Sigmoid colon (tissue), 7 donors: ENCODE results near the gene ZFPM1. TPM values are rescaled to one million over a fixed set of nuclear protein-coding genes. Genes with fewer than 3 reads are reported as not detected.

ENCODE experiments used
- DNase-seq: peaks from one replicate; pipeline ENCODE4 v3.0.0-alpha.2; 2019
- H3K27ac ChIP-seq, 4 donors: fragments of 200-600 bp; sonication (generic); one replicate each; pipeline ENCODE4 v1.5.1; 2016 to 2019; ENCODE audit warnings: mild to moderate bottlenecking in 1 of 4
- H3K27me3 ChIP-seq, 3 donors: fragments of 200-600 bp; sonication (generic); one replicate each; pipeline ENCODE4 v1.5.1; 2019; ENCODE audit warnings: mild to moderate bottlenecking in 1 of 3
- H3K36me3 ChIP-seq, 4 donors: fragments of 200-600 bp; sonication (generic); one replicate each; pipeline ENCODE4 v1.5.1; 2016 to 2019
- H3K4me1 ChIP-seq, 4 donors: fragments of 200-600 bp; sonication (generic); one replicate each; pipeline ENCODE4 v1.5.1; 2017 to 2019
- H3K4me3 ChIP-seq, 4 donors: fragments of 200-600 bp; sonication (generic); one replicate each; pipeline ENCODE4 v1.5.1; 2017 to 2019; ENCODE audit warnings: mild to moderate bottlenecking in 2 of 4, moderate library complexity in 1 of 4
- H3K9me3 ChIP-seq, 4 donors: fragments of 200-600 bp in 3 of 4; sonication (generic) in 3 of 4; one replicate each; pipeline versions ENCODE4 v1.5.1 to v1.6.1; 2013 to 2019
- CTCF ChIP-seq, 4 experiments: fragments of 450-650 bp in 3 of 4; fragments of 200-600 bp in 1 of 4; IDR thresholded peaks; one replicate each; pipeline ENCODE4 v1.5.1; 2016 to 2019; ENCODE audit warnings: antibody characterized with exemption in 4 of 4, mild to moderate bottlenecking in 3 of 4, moderate library complexity in 2 of 4
- EP300 ChIP-seq, 4 donors: sonication (generic); formaldehyde crosslinking; IDR thresholded peaks; one replicate each; pipeline ENCODE4 v1.6.1; 2017; ENCODE audit warnings: antibody characterized with exemption in 4 of 4
- POLR2A ChIP-seq, 2 donors: fragments of 450-650 bp; IDR thresholded peaks; one replicate each; pipeline ENCODE4 v1.6.1; 2016; ENCODE audit warnings: antibody characterized with exemption in 2 of 2, mild to moderate bottlenecking in 2 of 2, moderate library complexity in 2 of 2
- POLR2AphosphoS5 ChIP-seq, 4 donors: sonication (generic); formaldehyde crosslinking; IDR thresholded peaks; one replicate each; pipeline ENCODE4 v1.6.1; 2017; ENCODE audit warnings: antibody characterized with exemption in 4 of 4
- WGBS, 2 donors: extraction: QIAGEN DNeasy Blood & Tissue Kit; methylation state at CpG; one replicate each; pipeline ENCODE4 v1.1.7; 2013; 5-methylcytosine and 5-hydroxymethylcytosine counted together
- intact Hi-C: fragments of 100-400 bp; cut with DNase I; formaldehyde crosslinking; loops from one replicate; pipeline ENCODE4 v1.15.1; 2023
- polyA plus RNA-seq, 3 donors: library from polyadenylated mRNA; stranded (reverse); fragments of 200-250 nt; gene quantifications; one replicate each; pipeline ENCODE4 v1.2.3, GENCODE V29; 2013
- total RNA-seq, 4 donors: library from RNA; depleted of rRNA; stranded (reverse); fragments of >200 nt; gene quantifications; one replicate each; pipeline ENCODE4 v1.1.0, GENCODE V29; 2016
- donor health status: healthy with polysubstance abuse.
- donor health status: Bipolar disorder and iron deficiency.
- donor health status: healthy.

The ZFPM1 gene
- total and polyA plus RNA-seq, 7 donors, result 0.27 to 3.7 (median 0.66) TPM

GRCh38 chr16:88486398-88487123 lies 33.5 kb downstream of the ZFPM1 start:
- DNase-seq, result no peak
- TF ChIP-seq POLR2AphosphoS5 (IDR thresholded peaks at IDR 0.05), result no peak
- no peak for TF ChIP-seq EP300 (IDR thresholded peaks at IDR 0.05)
- TF ChIP-seq CTCF (IDR thresholded peaks at IDR 0.05), result no peak
- TF ChIP-seq POLR2A (IDR thresholded peaks at IDR 0.05), result no peak
- no peaks in the 10 kb centered on the region for H3K36me3 ChIP-seq
- H3K4me3 ChIP-seq, result no peak overlapping the region
- H3K9me3 ChIP-seq, result no peaks in the 10 kb centered on the region
- no peak overlapping the region for H3K27ac ChIP-seq
- intact Hi-C loops, result no loop called here
- peaks cover 0 to 26% (median 13%) of the 10 kb centered on the region in 3 donors for H3K27me3 ChIP-seq
- whole genome bisulfite sequencing, 2 donors, result 83 to 92% methylated on average over 6 of the region's 6 CpGs
- H3K4me1 ChIP-seq, result no peaks in the 10 kb centered on the region

GRCh38 chr16:88487124-88487432 lies 34.0 kb downstream of the ZFPM1 start:
- Histone ChIP-seq H3K36me3 (no peaks in the 10 kb centered on the region), H3K9me3 (no peaks in the 10 kb centered on the region), H3K4me3 (no peak overlapping the region), H3K27ac (no peak overlapping the region), H3K27me3 (peaks cover 0 to 21% (median 8%) of the 10 kb centered on the region in 3 donors), H3K4me1 (no peaks in the 10 kb centered on the region)
- WGBS, 2 donors, result 74 to 85% methylated on average over 3 of the region's 3 CpGs
- no peak for TF ChIP-seq CTCF (IDR thresholded peaks at IDR 0.05)
- intact Hi-C loops, result no loop called here
- no peak for DNase-seq

- H3K27ac ChIP-seq, result no peak overlapping the region
- 26 to 75% methylated on average over 54 of the region's 54 CpGs for WGBS, 2 donors
- H3K36me3 ChIP-seq, result no peaks in the 10 kb centered on the region
- H3K4me1 ChIP-seq, result no peaks in the 10 kb centered on the region
- intact Hi-C loops, result no loop called here
- no peak for DNase-seq
- peaks cover 0 to 10% (median 7%) of the 10 kb centered on the region in 3 donors for H3K27me3 ChIP-seq
- H3K4me3 ChIP-seq, result no peak overlapping the region
- no peaks in the 10 kb centered on the region for H3K9me3 ChIP-seq
- TF ChIP-seq POLR2A (IDR thresholded peaks at IDR 0.05), result no peak
These were observed 35.1 kb downstream of the ZFPM1 start for GRCh38 chr16:88487920-88488851.

- Histone ChIP-seq H3K27me3 (peaks cover 0 to 6% (median 4%) of the 10 kb centered on the region in 3 donors), H3K36me3 (no peaks in the 10 kb centered on the region), H3K4me1 (no peaks in the 10 kb centered on the region), H3K4me3 (no peak overlapping the region), H3K27ac (no peak overlapping the region), H3K9me3 (no peaks in the 10 kb centered on the region)
- TF ChIP-seq EP300 (IDR thresholded peaks at IDR 0.05) (no peak), CTCF (IDR thresholded peaks at IDR 0.05) (no peak), POLR2AphosphoS5 (IDR thresholded peaks at IDR 0.05) (no peak), POLR2A (IDR thresholded peaks at IDR 0.05) (no peak)
- no peak for DNase-seq
- intact Hi-C loops, result no loop called here
- WGBS, 2 donors, result 28 to 74% methylated on average over 24 of the region's 24 CpGs
These were observed 36.2 kb downstream of the ZFPM1 start for GRCh38 chr16:88489163-88489741.

GRCh38 chr16:88491001-88491559 lies 38.0 kb downstream of the ZFPM1 start:
- Histone ChIP-seq H3K27me3 (no peaks in the 10 kb centered on the region), H3K36me3 (no peaks in the 10 kb centered on the region), H3K4me1 (no peaks in the 10 kb centered on the region), H3K27ac (no peak overlapping the region), H3K4me3 (no peak overlapping the region), H3K9me3 (no peaks in the 10 kb centered on the region)
- TF ChIP-seq POLR2A (IDR thresholded peaks at IDR 0.05) (no peak), POLR2AphosphoS5 (IDR thresholded peaks at IDR 0.05) (no peak), EP300 (IDR thresholded peaks at IDR 0.05) (no peak), CTCF (IDR thresholded peaks at IDR 0.05) (no peak)
- intact Hi-C loops, result no loop called here
- 95 to 97% methylated on average over 26 of the region's 26 CpGs for WGBS, 2 donors
- DNase-seq, result no peak
